ENCODE measurements around the gene ZNF470. TPM values are rescaled to one million over a fixed set of nuclear protein-coding genes. Genes with fewer than 3 reads are reported as not detected.

The ZNF470 gene
- total and polyA plus RNA-seq, 2 donors (not counting 1 experiment from before 2014, with no cell fraction given), result 1.9 to 6.9 TPM

DNA sequence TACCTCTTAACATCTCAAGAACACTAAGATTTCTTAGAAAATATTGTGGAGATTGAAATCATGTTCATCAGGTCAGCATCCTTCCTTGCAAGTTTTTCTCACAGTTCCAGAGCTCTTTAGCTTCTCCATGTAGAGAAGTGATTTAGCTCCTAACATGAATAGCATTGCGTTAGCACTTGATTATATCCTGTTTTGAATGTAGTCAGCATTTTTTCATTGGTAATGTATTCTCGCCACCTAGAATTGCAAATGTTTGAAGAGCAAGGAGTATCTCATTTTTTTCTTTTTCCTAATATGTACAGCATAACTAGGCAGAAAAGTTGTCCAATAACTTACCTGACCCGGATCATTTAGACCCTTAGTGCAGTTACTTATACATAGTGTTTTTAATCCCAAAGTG is 6.6 kb downstream of the ZNF470 start:
- no peak for TF ChIP-seq EZH2 (IDR thresholded peaks at IDR 0.05; ENCODE audit: borderline replicate concordance, insufficient read depth, low read depth, low read length, poor library complexity, severe bottlenecking)
- TF ChIP-seq, protein P1, sequence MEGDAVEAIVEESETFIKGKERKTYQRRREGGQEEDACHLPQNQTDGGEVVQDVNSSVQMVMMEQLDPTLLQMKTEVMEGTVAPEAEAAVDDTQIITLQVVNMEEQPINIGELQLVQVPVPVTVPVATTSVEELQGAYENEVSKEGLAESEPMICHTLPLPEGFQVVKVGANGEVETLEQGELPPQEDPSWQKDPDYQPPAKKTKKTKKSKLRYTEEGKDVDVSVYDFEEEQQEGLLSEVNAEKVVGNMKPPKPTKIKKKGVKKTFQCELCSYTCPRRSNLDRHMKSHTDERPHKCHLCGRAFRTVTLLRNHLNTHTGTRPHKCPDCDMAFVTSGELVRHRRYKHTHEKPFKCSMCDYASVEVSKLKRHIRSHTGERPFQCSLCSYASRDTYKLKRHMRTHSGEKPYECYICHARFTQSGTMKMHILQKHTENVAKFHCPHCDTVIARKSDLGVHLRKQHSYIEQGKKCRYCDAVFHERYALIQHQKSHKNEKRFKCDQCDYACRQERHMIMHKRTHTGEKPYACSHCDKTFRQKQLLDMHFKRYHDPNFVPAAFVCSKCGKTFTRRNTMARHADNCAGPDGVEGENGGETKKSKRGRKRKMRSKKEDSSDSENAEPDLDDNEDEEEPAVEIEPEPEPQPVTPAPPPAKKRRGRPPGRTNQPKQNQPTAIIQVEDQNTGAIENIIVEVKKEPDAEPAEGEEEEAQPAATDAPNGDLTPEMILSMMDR (IDR thresholded peaks at IDR 0.05), result no peak
- H3K4me1 ChIP-seq (ENCODE audit: control insufficient read depth in 2 of 2, insufficient read depth in 2 of 2, low read length in 2 of 2), result no peaks in the 10 kb centered on the region
- H3K9me3 ChIP-seq (ENCODE audit: control extremely low read depth in 1 of 3, control insufficient read depth in 2 of 3, insufficient read depth in 1 of 3, low read length in 2 of 3), result peaks cover 25 to 89% (median 29%) of the 10 kb centered on the region in 3 donors
- H3K4me3 ChIP-seq (ENCODE audit: control extremely low read depth in 1 of 5, extremely low read depth in 1 of 5, insufficient read depth in 1 of 5, low read depth in 2 of 5, low read length in 4 of 5), result peak overlapping the region in 1 of 5 experiments; percentile 12
- ATAC-seq (ENCODE audit: low read depth) (no peak), DNase-seq (no peak)
- no peak overlapping the region for H2AFZ ChIP-seq (ENCODE audit: insufficient read depth, low read depth, low read length, poor library complexity, severe bottlenecking)
- no peaks in the 10 kb centered on the region for H3K79me2 ChIP-seq (ENCODE audit: control insufficient read depth, insufficient read depth, low read length)
- Mint-ChIP-seq H3K4me1 (no peaks in the 10 kb centered on the region), H3K27me3 (no peaks in the 10 kb centered on the region), H3K9me3 (ENCODE audit: insufficient read depth) (peaks cover 30% of the 10 kb centered on the region), H3K4me3 (no peak overlapping the region), H3K27ac (no peak overlapping the region)
- intact Hi-C loops (cut with micrococcal nuclease), result no loop called here
- no peak overlapping the region for H3K4me2 ChIP-seq (replicated peaks; ENCODE audit: low read depth, low read length, poor library complexity, severe bottlenecking)
- H4K20me1 ChIP-seq (ENCODE audit: control insufficient read depth, insufficient read depth, low read length, poor library complexity, severe bottlenecking), result no peaks in the 10 kb centered on the region
- no peaks in the 10 kb centered on the region for H3K27me3 ChIP-seq (replicated peaks in 1 of 4; ENCODE audit: control extremely low read depth in 1 of 4, control insufficient read depth in 3 of 4, insufficient read depth in 4 of 4, low read length in 3 of 4)
- WGBS (ENCODE audit: insufficient coverage), result no CpG with 5 or more reads among the region's 3 CpGs
- H3K9ac ChIP-seq (ENCODE audit: low read length), result no peak overlapping the region
- H3K27ac ChIP-seq (ENCODE audit: low read length in 2 of 2), result no peak overlapping the region
- ChIA-PET CTCF (no interaction called here), POLR2A (no interaction called here)
- peaks cover 10 to 30% of the 10 kb centered on the region in 2 experiments for H3K36me3 ChIP-seq (replicated peaks in 1 of 2; ENCODE audit: control extremely low read depth in 1 of 2, control insufficient read depth in 1 of 2, extremely low read depth in 1 of 2, insufficient read depth in 2 of 2, low read length in 1 of 2)

DNA sequence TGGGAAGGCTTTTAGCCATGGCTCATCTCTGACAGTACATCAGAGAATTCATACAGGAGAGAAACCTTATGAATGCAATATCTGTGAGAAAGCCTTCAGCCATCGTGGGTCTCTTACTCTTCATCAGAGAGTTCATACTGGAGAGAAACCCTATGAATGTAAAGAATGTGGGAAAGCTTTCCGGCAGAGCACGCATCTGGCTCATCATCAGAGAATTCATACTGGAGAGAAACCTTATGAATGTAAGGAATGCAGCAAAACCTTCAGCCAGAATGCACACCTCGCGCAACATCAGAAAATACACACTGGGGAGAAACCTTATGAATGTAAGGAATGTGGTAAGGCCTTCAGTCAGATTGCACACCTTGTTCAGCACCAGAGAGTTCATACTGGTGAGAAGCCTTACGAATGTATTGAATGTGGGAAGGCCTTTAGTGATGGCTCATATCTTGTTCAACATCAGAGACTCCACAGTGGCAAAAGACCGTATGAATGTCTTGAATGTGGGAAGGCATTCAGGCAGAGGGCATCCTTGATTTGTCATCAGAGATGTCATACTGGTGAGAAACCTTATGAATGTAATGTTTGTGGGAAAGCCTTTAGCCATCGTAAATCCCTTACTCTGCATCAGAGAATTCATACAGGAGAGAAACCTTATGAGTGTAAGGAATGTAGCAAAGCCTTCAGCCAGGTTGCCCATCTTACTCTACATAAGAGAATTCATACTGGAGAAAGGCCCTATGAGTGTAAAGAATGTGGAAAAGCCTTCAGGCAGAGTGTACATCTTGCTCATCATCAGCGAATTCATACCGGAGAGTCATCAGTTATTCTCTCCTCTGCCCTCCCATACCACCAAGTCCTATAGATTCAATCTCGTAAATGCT is 10.7 kb downstream of the ZNF470 start:
- no peak for ATAC-seq (ENCODE audit: low read depth)
- no peaks in the 10 kb centered on the region for H3K4me1 ChIP-seq (ENCODE audit: control insufficient read depth in 2 of 2, insufficient read depth in 2 of 2, low read length in 2 of 2)
- WGBS (ENCODE audit: insufficient coverage), result over 99% methylated on average over 9 of the region's 11 CpGs
- H4K20me1 ChIP-seq (ENCODE audit: control insufficient read depth, insufficient read depth, low read length, poor library complexity, severe bottlenecking), result no peaks in the 10 kb centered on the region
- no peaks in the 10 kb centered on the region for H3K79me2 ChIP-seq (ENCODE audit: control insufficient read depth, insufficient read depth, low read length)
- peak overlapping the region in 1 of 5 experiments; percentile 13 for H3K4me3 ChIP-seq (ENCODE audit: control extremely low read depth in 1 of 5, extremely low read depth in 1 of 5, insufficient read depth in 1 of 5, low read depth in 2 of 5, low read length in 4 of 5)
- peaks cover 19 to 93% (median 28%) of the 10 kb centered on the region in 3 donors for H3K9me3 ChIP-seq (ENCODE audit: control extremely low read depth in 1 of 3, control insufficient read depth in 2 of 3, insufficient read depth in 1 of 3, low read length in 2 of 3)
- no peaks in the 10 kb centered on the region for H3K27me3 ChIP-seq (replicated peaks in 1 of 4; ENCODE audit: control extremely low read depth in 1 of 4, control insufficient read depth in 3 of 4, insufficient read depth in 4 of 4, low read length in 3 of 4)
- no peaks in the 10 kb centered on the region for H3K4me1 Mint-ChIP-seq
- H3K9ac ChIP-seq (ENCODE audit: low read length), result no peak overlapping the region
- no peak overlapping the region for H3K4me3 Mint-ChIP-seq
- no peak overlapping the region for H3K27ac Mint-ChIP-seq
- DNase-seq, result no peak
- TF ChIP-seq, protein P1 (IDR thresholded peaks at IDR 0.05), result no peak
- TF ChIP-seq EZH2 (IDR thresholded peaks at IDR 0.05; ENCODE audit: borderline replicate concordance, insufficient read depth, low read depth, low read length, poor library complexity, severe bottlenecking), result no peak
- intact Hi-C loops (cut with micrococcal nuclease), result no loop called here
- no peaks in the 10 kb centered on the region for H3K27me3 Mint-ChIP-seq
- no peak overlapping the region for H3K27ac ChIP-seq (ENCODE audit: low read length in 2 of 2)
- H2AFZ ChIP-seq (ENCODE audit: insufficient read depth, low read depth, low read length, poor library complexity, severe bottlenecking), result no peak overlapping the region
- H3K36me3 ChIP-seq (replicated peaks in 1 of 2; ENCODE audit: control extremely low read depth in 1 of 2, control insufficient read depth in 1 of 2, extremely low read depth in 1 of 2, insufficient read depth in 2 of 2, low read length in 1 of 2), result peaks cover 7 to 18% of the 10 kb centered on the region in 2 experiments
- POLR2A ChIA-PET, result no interaction called here
- peaks cover 29% of the 10 kb centered on the region for H3K9me3 Mint-ChIP-seq (ENCODE audit: insufficient read depth)
- H3K4me2 ChIP-seq (replicated peaks; ENCODE audit: low read depth, low read length, poor library complexity, severe bottlenecking), result no peak overlapping the region
- CTCF ChIA-PET, result no interaction called here
